GM23338 (cell line): Measurements from ENCODE around the gene ARHGAP1. TPM values are rescaled to one million over a fixed set of nuclear protein-coding genes. Genes with fewer than 3 reads are reported as not detected.

Source experiments
- ATAC-seq: fragments of 200-7000 bp; cut with Tn5 transposase; 3 replicates; pipeline ENCODE4 v1.9.1; 2020
- DNase-seq: peaks from one replicate; pipeline ENCODE4 v3.0.0-alpha.2; 2015; ENCODE audit warnings: low spot score
- H2AFZ ChIP-seq: fragments of 200-600 bp; sonication (generic); 2 replicates; pipeline ENCODE4 v1.8.0; 2016; ENCODE audit warnings: antibody characterized with exemption, mild to moderate bottlenecking, moderate library complexity
- H3F3A ChIP-seq: fragments of 200-600 bp; sonication (generic); replicated peaks from 2 replicates; pipeline ENCODE4 v1.8.0; 2017; ENCODE audit warnings: antibody characterized with exemption, mixed run types, low read depth
- H3K27ac ChIP-seq: fragments of 200-600 bp; sonication (generic); 2 replicates; pipeline ENCODE4 v1.6.1; 2016; ENCODE audit warnings: low read depth
- H3K27me3 ChIP-seq: fragments of 200-600 bp; sonication (generic); 2 replicates; pipeline ENCODE4 v1.8.0; 2016; ENCODE audit warnings: mild to moderate bottlenecking, mixed run types, moderate library complexity; ENCODE audit not compliant: insufficient read depth
- H3K36me3 ChIP-seq: fragments of 200-600 bp; sonication (generic); 2 replicates; pipeline ENCODE4 v1.8.0; 2016; ENCODE audit warnings: mild to moderate bottlenecking; ENCODE audit not compliant: insufficient read depth
- H3K4me1 ChIP-seq: fragments of 200-600 bp; sonication (generic); 2 replicates; pipeline ENCODE4 v1.8.0; 2016; ENCODE audit warnings: mild to moderate bottlenecking, moderate library complexity; ENCODE audit not compliant: insufficient read depth
- H3K4me2 ChIP-seq: fragments of 200-600 bp; sonication (generic); 2 replicates; pipeline ENCODE4 v1.7.1; 2017; ENCODE audit warnings: mixed run types
- H3K4me3 ChIP-seq: fragments of 200-600 bp; sonication (generic); 2 replicates; pipeline ENCODE4 v1.6.1; 2016; ENCODE audit warnings: mixed run types
- H3K79me2 ChIP-seq: fragments of 200-600 bp; sonication (generic); replicated peaks from 2 replicates; pipeline ENCODE4 v1.8.0; 2017; ENCODE audit warnings: mild to moderate bottlenecking; ENCODE audit not compliant: insufficient read depth
- H3K9me2 ChIP-seq: fragments of 200-600 bp; sonication (generic); 2 replicates; pipeline ENCODE4 v1.8.0; 2017; ENCODE audit not compliant: insufficient read depth
- H4K20me1 ChIP-seq: fragments of 200-600 bp; sonication (generic); replicated peaks from 2 replicates; pipeline ENCODE4 v1.8.0; 2017; ENCODE audit warnings: mild to moderate bottlenecking; ENCODE audit not compliant: insufficient read depth
- H3K27ac Mint-ChIP-seq: 2 replicates; pipeline ENCODE4 v1.8.0; 2020; ENCODE audit warnings: inconsistent platforms, mild to moderate bottlenecking, moderate library complexity, mixed read lengths
- H3K27me3 Mint-ChIP-seq: 3 replicates; pipeline ENCODE4 v1.8.0; 2022; ENCODE audit warnings: low read depth, mild to moderate bottlenecking, moderate library complexity, mixed read lengths, inconsistent platforms; ENCODE audit not compliant: insufficient read depth, poor library complexity
- H3K36me3 Mint-ChIP-seq: 3 replicates; pipeline ENCODE4 v1.8.0; 2021; ENCODE audit warnings: low read depth, mild to moderate bottlenecking, inconsistent platforms, moderate library complexity, mixed read lengths
- H3K4me1 Mint-ChIP-seq: 3 replicates; pipeline ENCODE4 v1.8.0; 2020; ENCODE audit warnings: mild to moderate bottlenecking, inconsistent platforms, mixed read lengths
- H3K4me3 Mint-ChIP-seq: 3 replicates; pipeline ENCODE4 v1.8.0; 2021; ENCODE audit warnings: moderate library complexity, mild to moderate bottlenecking, inconsistent platforms, mixed read lengths
- H3K9me3 Mint-ChIP-seq: 3 replicates; pipeline ENCODE4 v1.8.0; 2020; ENCODE audit warnings: moderate library complexity, mild to moderate bottlenecking, inconsistent platforms, mixed read lengths
- CREB1 ChIP-seq: fragments of 250-450 bp; sonication (Bioruptor Pico); IDR thresholded peaks from 2 replicates; pipeline ENCODE4 v1.5.0; 2020; ENCODE audit warnings: low read depth, mild to moderate bottlenecking, moderate library complexity
- EZH2 ChIP-seq: fragments of 200-600 bp; sonication (generic); IDR thresholded peaks from one replicate; pipeline ENCODE4 v1.8.0; 2017; ENCODE audit warnings: antibody characterized with exemption, mild to moderate bottlenecking, low read depth; ENCODE audit not compliant: unreplicated experiment
- EZH2phosphoT487 ChIP-seq: fragments of 200-600 bp; sonication (generic); IDR thresholded peaks from one replicate; pipeline ENCODE4 v1.8.1; 2018; ENCODE audit warnings: antibody characterized with exemption; ENCODE audit not compliant: unreplicated experiment
- JUNB ChIP-seq: IDR thresholded peaks from one replicate; pipeline ENCODE4 v1.6.1; 2016; ENCODE audit warnings: antibody characterized with exemption; ENCODE audit not compliant: unreplicated experiment
- NANOG ChIP-seq: IDR thresholded peaks from 2 replicates; pipeline ENCODE4 v1.6.1; 2016; ENCODE audit warnings: antibody characterized with exemption, borderline replicate concordance
- POLR2AphosphoS5 ChIP-seq: IDR thresholded peaks from 2 replicates; pipeline ENCODE4 v1.6.1; 2016; ENCODE audit warnings: antibody characterized with exemption, low read depth
- STAT1 ChIP-seq: IDR thresholded peaks from one replicate; pipeline ENCODE4 v1.6.1; 2016; ENCODE audit warnings: antibody characterized with exemption; ENCODE audit not compliant: unreplicated experiment
- ZNF114 ChIP-seq: fragments of 250-450 bp; sonication (Bioruptor Pico); IDR thresholded peaks from 2 replicates; pipeline ENCODE4 v1.5.0; 2020; ENCODE audit warnings: mild to moderate bottlenecking, moderate library complexity
- ZNF331 ChIP-seq: fragments of 250-450 bp; sonication (Bioruptor Pico); IDR thresholded peaks from 2 replicates; pipeline ENCODE4 v1.5.0; 2020; ENCODE audit warnings: low read depth, mild to moderate bottlenecking, moderate library complexity
- polyA plus RNA-seq: library from polyadenylated mRNA; unstranded; fragments of >200 nt; fragmentation: Nextera tagmentation; extraction: Ambion mirVana; gene quantifications from 2 replicates; pipeline ENCODE4 v1.2.1, GENCODE V29; 2016
- total RNA-seq: library from RNA; depleted of rRNA; stranded (reverse); fragments of >200 nt; shearing (Covaris generic); gene quantifications from 2 replicates; pipeline ENCODE4 v1.2.3, GENCODE V29; 2014
- TF ChIP-seq, protein P1 (sequence below), 2 experiments: fragments of 200-600 bp in 1 of 2; sonication (generic) in 1 of 2; conservative IDR thresholded peaks; 2 replicates each; pipeline versions ENCODE4 v1.5.1 to v1.6.1; 2016 to 2017; ENCODE audit warnings: antibody characterized with exemption in 2 of 2, low read depth in 2 of 2, mild to moderate bottlenecking in 2 of 2, moderate library complexity in 1 of 2
- TF ChIP-seq, protein P2 (sequence below): IDR thresholded peaks from one replicate; pipeline ENCODE4 v1.6.1; 2018; ENCODE audit warnings: antibody characterized with exemption; ENCODE audit not compliant: unreplicated experiment
- TF ChIP-seq, protein P3 (sequence below): IDR thresholded peaks from 2 replicates; pipeline ENCODE4 v1.6.1; 2016; ENCODE audit warnings: antibody characterized with exemption
- TF ChIP-seq, protein P4 (sequence below): fragments of 250-450 bp; sonication (Bioruptor Pico); IDR thresholded peaks from 2 replicates; pipeline ENCODE4 v1.5.0; 2020; ENCODE audit warnings: mild to moderate bottlenecking, moderate library complexity

Gene ARHGAP1
- total and polyA plus RNA-seq, 2 experiments from 2014 or later, result 23.4 to 38.1 TPM

GRCh38 chr11:46641639-46642038, 58.8 kb downstream of the ARHGAP1 start:
- ATAC-seq, result no peak

More at GRCh38 chr11:46641639-46642038, 58.8 kb downstream of the ARHGAP1 start:
- H4K20me1 ChIP-seq, result peaks cover 9% of the 10 kb centered on the region; the same call in 1 of the 2 replicates
- H3K27ac ChIP-seq, result no peak overlapping the region
- no peak for DNase-seq
- H3K4me1 ChIP-seq, result no peaks in the 10 kb centered on the region
- TF ChIP-seq JUNB (no peak), POLR2AphosphoS5 (no peak), ZNF331 (no peak), CREB1 (no peak), EZH2phosphoT487 (no peak), EZH2 (no peak), ZNF114 (CRISPR knock-in tag) (no peak), NANOG (no peak), STAT1 (no peak)
- TF ChIP-seq, protein P1, sequence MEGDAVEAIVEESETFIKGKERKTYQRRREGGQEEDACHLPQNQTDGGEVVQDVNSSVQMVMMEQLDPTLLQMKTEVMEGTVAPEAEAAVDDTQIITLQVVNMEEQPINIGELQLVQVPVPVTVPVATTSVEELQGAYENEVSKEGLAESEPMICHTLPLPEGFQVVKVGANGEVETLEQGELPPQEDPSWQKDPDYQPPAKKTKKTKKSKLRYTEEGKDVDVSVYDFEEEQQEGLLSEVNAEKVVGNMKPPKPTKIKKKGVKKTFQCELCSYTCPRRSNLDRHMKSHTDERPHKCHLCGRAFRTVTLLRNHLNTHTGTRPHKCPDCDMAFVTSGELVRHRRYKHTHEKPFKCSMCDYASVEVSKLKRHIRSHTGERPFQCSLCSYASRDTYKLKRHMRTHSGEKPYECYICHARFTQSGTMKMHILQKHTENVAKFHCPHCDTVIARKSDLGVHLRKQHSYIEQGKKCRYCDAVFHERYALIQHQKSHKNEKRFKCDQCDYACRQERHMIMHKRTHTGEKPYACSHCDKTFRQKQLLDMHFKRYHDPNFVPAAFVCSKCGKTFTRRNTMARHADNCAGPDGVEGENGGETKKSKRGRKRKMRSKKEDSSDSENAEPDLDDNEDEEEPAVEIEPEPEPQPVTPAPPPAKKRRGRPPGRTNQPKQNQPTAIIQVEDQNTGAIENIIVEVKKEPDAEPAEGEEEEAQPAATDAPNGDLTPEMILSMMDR (conservative IDR thresholded peaks at IDR 0.05; ENCODE audit: low read depth in 2 of 2), result no peak
- TF ChIP-seq, protein P2, sequence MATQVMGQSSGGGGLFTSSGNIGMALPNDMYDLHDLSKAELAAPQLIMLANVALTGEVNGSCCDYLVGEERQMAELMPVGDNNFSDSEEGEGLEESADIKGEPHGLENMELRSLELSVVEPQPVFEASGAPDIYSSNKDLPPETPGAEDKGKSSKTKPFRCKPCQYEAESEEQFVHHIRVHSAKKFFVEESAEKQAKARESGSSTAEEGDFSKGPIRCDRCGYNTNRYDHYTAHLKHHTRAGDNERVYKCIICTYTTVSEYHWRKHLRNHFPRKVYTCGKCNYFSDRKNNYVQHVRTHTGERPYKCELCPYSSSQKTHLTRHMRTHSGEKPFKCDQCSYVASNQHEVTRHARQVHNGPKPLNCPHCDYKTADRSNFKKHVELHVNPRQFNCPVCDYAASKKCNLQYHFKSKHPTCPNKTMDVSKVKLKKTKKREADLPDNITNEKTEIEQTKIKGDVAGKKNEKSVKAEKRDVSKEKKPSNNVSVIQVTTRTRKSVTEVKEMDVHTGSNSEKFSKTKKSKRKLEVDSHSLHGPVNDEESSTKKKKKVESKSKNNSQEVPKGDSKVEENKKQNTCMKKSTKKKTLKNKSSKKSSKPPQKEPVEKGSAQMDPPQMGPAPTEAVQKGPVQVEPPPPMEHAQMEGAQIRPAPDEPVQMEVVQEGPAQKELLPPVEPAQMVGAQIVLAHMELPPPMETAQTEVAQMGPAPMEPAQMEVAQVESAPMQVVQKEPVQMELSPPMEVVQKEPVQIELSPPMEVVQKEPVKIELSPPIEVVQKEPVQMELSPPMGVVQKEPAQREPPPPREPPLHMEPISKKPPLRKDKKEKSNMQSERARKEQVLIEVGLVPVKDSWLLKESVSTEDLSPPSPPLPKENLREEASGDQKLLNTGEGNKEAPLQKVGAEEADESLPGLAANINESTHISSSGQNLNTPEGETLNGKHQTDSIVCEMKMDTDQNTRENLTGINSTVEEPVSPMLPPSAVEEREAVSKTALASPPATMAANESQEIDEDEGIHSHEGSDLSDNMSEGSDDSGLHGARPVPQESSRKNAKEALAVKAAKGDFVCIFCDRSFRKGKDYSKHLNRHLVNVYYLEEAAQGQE, result no peak
- TF ChIP-seq, protein P3, sequence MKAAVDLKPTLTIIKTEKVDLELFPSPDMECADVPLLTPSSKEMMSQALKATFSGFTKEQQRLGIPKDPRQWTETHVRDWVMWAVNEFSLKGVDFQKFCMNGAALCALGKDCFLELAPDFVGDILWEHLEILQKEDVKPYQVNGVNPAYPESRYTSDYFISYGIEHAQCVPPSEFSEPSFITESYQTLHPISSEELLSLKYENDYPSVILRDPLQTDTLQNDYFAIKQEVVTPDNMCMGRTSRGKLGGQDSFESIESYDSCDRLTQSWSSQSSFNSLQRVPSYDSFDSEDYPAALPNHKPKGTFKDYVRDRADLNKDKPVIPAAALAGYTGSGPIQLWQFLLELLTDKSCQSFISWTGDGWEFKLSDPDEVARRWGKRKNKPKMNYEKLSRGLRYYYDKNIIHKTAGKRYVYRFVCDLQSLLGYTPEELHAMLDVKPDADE, result no peak
- TF ChIP-seq, protein P4, sequence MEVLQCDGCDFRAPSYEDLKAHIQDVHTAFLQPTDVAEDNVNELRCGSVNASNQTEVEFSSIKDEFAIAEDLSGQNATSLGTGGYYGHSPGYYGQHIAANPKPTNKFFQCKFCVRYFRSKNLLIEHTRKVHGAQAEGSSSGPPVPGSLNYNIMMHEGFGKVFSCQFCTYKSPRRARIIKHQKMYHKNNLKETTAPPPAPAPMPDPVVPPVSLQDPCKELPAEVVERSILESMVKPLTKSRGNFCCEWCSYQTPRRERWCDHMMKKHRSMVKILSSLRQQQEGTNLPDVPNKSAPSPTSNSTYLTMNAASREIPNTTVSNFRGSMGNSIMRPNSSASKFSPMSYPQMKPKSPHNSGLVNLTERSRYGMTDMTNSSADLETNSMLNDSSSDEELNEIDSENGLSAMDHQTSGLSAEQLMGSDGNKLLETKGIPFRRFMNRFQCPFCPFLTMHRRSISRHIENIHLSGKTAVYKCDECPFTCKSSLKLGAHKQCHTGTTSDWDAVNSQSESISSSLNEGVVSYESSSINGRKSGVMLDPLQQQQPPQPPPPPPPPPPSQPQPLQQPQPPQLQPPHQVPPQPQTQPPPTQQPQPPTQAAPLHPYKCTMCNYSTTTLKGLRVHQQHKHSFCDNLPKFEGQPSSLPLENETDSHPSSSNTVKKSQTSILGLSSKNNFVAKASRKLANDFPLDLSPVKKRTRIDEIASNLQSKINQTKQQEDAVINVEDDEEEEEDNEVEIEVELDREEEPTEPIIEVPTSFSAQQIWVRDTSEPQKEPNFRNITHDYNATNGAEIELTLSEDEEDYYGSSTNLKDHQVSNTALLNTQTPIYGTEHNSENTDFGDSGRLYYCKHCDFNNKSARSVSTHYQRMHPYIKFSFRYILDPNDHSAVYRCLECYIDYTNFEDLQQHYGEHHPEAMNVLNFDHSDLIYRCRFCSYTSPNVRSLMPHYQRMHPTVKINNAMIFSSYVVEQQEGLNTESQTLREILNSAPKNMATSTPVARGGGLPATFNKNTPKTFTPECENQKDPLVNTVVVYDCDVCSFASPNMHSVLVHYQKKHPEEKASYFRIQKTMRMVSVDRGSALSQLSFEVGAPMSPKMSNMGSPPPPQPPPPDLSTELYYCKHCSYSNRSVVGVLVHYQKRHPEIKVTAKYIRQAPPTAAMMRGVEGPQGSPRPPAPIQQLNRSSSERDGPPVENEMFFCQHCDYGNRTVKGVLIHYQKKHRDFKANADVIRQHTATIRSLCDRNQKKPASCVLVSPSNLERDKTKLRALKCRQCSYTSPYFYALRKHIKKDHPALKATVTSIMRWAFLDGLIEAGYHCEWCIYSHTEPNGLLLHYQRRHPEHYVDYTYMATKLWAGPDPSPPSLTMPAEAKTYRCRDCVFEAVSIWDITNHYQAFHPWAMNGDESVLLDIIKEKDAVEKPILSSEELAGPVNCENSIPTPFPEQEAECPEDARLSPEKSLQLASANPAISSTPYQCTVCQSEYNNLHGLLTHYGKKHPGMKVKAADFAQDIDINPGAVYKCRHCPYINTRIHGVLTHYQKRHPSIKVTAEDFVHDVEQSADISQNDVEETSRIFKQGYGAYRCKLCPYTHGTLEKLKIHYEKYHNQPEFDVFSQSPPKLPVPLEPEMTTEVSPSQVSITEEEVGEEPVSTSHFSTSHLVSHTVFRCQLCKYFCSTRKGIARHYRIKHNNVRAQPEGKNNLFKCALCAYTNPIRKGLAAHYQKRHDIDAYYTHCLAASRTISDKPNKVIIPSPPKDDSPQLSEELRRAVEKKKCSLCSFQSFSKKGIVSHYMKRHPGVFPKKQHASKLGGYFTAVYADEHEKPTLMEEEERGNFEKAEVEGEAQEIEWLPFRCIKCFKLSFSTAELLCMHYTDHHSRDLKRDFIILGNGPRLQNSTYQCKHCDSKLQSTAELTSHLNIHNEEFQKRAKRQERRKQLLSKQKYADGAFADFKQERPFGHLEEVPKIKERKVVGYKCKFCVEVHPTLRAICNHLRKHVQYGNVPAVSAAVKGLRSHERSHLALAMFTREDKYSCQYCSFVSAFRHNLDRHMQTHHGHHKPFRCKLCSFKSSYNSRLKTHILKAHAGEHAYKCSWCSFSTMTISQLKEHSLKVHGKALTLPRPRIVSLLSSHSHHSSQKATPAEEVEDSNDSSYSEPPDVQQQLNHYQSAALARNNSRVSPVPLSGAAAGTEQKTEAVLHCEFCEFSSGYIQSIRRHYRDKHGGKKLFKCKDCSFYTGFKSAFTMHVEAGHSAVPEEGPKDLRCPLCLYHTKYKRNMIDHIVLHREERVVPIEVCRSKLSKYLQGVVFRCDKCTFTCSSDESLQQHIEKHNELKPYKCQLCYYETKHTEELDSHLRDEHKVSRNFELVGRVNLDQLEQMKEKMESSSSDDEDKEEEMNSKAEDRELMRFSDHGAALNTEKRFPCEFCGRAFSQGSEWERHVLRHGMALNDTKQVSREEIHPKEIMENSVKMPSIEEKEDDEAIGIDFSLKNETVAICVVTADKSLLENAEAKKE (CRISPR knock-in tag), result no peak
- H3K36me3 ChIP-seq, result peaks cover 5% of the 10 kb centered on the region
- no peak overlapping the region for H2AFZ ChIP-seq
- 0 out of 2 replicates have a peak, but pooled peaks cover 4% of the 10 kb centered on the region for H3K79me2 ChIP-seq
- H3K9me2 ChIP-seq, result 0 out of 2 replicates have a peak, but pooled peaks cover 7% of the 10 kb centered on the region
- no peak overlapping the region for H3K4me3 Mint-ChIP-seq
- H3K27me3 Mint-ChIP-seq, result peaks cover 2% of the 10 kb centered on the region
- peaks cover 32% of the 10 kb centered on the region; the same call in 2 of the 3 replicates for H3K36me3 Mint-ChIP-seq
- no peak overlapping the region for H3K27ac Mint-ChIP-seq
- no peaks in the 10 kb centered on the region for H3K4me1 Mint-ChIP-seq
- H3F3A ChIP-seq, result no peaks in the 10 kb centered on the region
- no peaks in the 10 kb centered on the region; the same call in 2 of the 3 replicates for H3K9me3 Mint-ChIP-seq
- H3K27me3 ChIP-seq, result no peaks in the 10 kb centered on the region
- no peak overlapping the region for H3K4me3 ChIP-seq
- no peak overlapping the region for H3K4me2 ChIP-seq
